Kidney epithelial cell (primary cell): ENCODE results near the gene FAM131C. TPM values are rescaled to one million over a fixed set of nuclear protein-coding genes. Genes with fewer than 3 reads are reported as not detected.
"Not testable (repeated sequence)": the region's sequence is repeated elsewhere in the genome, so short reads cannot be mapped to it uniquely, and the experiment has no call there.

ENCODE experiments used
- DNase-seq: peaks from one replicate; pipeline ENCODE4 v3.0.0-alpha.2; 2010; ENCODE audit warnings: low read depth
- H3K27me3 ChIP-seq: 2 replicates; pipeline ENCODE4 v1.6.0; 2011; ENCODE audit warnings: low read length; ENCODE audit not compliant: control insufficient read depth, insufficient read depth
- H3K36me3 ChIP-seq: 2 replicates; pipeline ENCODE4 v1.5.1; 2011; ENCODE audit warnings: low read length; ENCODE audit not compliant: control insufficient read depth, insufficient read depth
- H3K4me3 ChIP-seq: 2 replicates; pipeline ENCODE4 v1.5.1; 2011; ENCODE audit warnings: low read depth, mild to moderate bottlenecking, control low read depth, low read length
- total RNA-seq: library from RNA; depleted of rRNA; stranded (reverse); fragments of >200 nt; gene quantifications from 2 replicates; pipeline ENCODE4 v1.2.3, GENCODE V29; 2015
- TF ChIP-seq, protein P1 (sequence below): IDR thresholded peaks from 2 replicates; pipeline ENCODE4 v1.5.1; 2011; ENCODE audit warnings: mild to moderate bottlenecking, moderate library complexity, low read length, control low read depth, inconsistent platforms; ENCODE audit not compliant: insufficient read depth, poor library complexity, severe bottlenecking

The FAM131C gene
- total RNA-seq, 1 donor from 2014 or later = 0.46 TPM

DNA sequence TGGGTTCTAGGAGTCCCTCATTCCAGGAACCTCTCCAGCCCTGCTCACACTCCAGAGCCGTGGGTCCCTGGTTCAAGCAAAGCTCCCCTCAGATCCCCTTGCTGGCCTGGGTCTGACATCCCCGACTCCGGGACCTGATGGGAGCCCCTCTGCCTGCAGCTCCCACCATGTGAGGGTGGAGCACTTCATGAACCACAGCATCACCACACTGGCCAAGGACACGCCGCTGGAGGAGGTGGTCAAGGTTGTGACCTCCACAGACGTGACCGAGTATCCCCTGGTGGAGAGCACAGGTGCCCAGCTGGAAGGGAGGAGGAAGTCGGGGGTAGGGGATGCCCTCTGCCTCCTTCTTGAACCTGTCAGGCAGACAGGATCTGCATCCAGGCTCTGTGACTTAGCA, 41.9 kb downstream of the FAM131C start:
- TF ChIP-seq, protein P1, sequence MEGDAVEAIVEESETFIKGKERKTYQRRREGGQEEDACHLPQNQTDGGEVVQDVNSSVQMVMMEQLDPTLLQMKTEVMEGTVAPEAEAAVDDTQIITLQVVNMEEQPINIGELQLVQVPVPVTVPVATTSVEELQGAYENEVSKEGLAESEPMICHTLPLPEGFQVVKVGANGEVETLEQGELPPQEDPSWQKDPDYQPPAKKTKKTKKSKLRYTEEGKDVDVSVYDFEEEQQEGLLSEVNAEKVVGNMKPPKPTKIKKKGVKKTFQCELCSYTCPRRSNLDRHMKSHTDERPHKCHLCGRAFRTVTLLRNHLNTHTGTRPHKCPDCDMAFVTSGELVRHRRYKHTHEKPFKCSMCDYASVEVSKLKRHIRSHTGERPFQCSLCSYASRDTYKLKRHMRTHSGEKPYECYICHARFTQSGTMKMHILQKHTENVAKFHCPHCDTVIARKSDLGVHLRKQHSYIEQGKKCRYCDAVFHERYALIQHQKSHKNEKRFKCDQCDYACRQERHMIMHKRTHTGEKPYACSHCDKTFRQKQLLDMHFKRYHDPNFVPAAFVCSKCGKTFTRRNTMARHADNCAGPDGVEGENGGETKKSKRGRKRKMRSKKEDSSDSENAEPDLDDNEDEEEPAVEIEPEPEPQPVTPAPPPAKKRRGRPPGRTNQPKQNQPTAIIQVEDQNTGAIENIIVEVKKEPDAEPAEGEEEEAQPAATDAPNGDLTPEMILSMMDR = no peak
- DNase-seq = no peak
- Histone ChIP-seq H3K27me3 (peaks cover 17% of the 10 kb centered on the region), H3K4me3 (no peak overlapping the region), H3K36me3 (no peaks in the 10 kb centered on the region)

DNA sequence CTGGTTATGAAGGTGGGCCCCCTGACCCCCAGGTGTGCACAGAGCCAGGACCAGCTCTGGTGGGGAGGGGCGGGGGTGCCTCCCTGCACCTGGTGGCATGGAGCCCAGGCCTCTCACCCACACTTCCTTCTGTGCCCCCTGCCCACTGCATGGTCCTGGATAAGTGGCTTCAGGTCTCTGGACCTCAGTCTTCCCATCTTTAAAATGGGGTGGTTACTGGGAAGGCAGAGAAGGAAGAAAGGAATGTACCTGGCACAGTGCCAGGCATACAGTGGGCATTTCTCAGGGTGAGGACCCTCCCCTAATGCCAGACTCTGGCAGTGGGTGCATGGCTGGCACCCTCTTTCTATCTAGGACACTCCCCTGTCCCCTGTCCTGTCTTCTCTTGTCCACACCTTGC, 44.2 kb downstream of the FAM131C start:
- DNase-seq = no peak
- H3K36me3 ChIP-seq = no peaks in the 10 kb centered on the region
- H3K4me3 ChIP-seq = no peak overlapping the region
- H3K27me3 ChIP-seq = peaks cover 29% of the 10 kb centered on the region
- TF ChIP-seq, protein P1 = no peak

DNA sequence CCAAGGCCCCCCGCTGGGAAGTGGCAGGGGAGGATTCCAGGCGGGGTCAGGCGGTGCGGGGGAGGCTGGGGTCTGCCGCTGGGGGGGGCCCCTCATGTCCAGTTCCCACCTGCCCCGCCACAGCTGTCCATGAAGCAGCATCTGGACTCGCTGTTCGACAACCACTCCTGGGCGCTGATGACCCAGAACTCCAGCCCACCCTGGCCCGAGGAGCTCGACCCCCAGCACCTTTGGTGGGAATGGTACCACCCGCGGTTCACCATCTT, 44.5 kb downstream of the FAM131C start:
- not testable (repeated sequence) for H3K4me3 ChIP-seq, DNase-seq, H3K36me3 ChIP-seq
- peaks cover 29% of the 10 kb centered on the region for H3K27me3 ChIP-seq

DNA sequence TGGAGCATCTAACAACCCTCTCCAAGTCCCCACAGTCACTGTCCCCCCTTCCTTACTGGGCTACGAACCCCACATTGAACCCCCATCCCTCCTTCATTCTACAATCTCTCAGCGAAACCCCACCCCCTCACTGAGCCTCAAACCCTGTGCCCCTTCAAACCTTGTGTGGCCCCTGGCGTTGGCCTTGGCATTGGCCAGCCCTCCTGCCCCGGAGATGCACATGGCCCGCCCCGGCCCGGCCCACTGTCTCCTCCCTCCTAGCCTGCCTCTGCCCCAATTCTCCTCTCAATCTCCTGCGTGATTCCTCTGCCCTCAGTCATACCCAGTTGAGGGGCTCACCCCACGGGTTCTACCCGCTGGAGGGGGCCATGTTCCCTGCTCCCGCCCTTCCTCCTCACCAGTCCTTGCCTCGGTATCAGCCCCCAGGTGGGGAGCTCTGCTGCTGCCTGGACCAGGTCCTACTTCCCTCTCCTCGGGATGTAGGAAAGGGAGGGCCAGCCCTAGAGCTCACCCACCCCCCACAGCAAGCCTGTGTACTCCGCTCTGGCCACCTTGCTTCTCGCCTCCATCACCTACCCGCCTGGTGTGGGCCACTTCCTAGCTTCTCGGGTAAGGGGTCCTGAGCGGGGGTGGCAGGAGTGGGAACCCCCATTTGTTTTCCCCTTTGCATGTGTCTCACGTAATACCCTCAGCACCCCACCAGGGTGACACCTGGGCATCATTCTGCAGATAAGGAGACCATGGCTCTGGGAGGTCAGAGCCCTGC, 45.0 kb downstream of the FAM131C start:
- Histone ChIP-seq H3K4me3 (no peak overlapping the region), H3K27me3 (peaks cover 32% of the 10 kb centered on the region), H3K36me3 (no peaks in the 10 kb centered on the region)
- TF ChIP-seq, protein P1 = no peak
- DNase-seq = no peak

DNA sequence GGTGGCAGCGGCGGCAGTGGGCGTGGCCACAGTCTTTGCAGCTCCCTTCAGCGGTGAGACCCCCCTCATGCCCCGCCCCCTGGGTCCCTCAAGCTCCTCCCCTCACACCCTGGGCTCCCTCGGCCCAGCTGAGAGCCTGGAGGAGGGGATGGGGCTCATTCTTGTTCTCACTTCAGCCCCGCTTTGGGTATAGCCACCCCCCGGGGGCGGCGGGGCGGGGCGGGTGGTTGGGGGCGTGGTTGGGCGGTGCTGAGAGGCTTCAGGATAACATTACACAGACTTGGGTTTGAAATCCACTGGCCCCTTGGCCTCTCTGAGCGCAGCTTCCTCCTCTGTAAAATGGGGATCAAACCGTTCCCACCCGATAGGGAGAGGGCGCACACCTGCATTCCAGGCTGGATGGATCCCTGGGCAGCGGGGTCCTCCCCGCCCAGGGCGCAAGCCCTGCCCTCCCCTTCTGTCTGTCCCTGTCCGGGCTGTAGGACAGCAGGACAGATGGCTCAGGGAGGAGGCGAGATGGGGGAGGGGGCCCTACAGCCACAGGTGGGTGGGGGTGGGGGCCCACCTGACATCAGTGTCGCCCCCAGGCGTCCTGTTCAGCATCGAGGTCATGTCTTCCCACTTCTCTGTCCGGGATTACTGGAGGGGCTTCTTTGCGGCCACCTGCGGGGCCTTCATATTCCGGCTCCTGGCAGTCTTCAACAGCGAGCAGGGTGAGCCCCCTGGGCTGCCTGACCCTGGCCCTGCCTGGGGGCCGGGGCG, 46.5 kb downstream of the FAM131C start:
- TF ChIP-seq, protein P1 = no peak
- no peak overlapping the region for H3K4me3 ChIP-seq
- peaks cover 47% of the 10 kb centered on the region for H3K27me3 ChIP-seq
- no peak for DNase-seq
- no peaks in the 10 kb centered on the region for H3K36me3 ChIP-seq

DNA sequence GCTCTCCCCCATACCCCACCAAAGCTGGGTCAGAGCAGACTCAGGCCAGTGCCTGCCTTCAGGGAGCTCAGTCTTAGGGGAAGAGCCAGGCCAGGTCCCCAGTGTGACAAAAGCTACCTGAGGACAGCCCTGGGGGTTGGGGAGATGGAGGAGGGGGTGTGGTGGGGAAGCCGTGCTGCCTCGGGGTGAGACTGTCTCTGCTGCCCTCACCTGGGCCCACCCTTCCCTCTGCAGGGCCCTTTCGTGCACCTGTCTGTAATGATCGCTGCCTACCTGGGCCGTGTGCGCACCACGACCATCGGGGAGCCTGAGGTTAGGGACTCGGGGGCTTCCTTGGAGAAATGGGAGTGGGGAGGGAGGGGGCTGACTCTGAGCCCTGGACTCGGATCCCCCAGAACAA, 47.1 kb downstream of the FAM131C start:
- H3K36me3 ChIP-seq, H3K4me3 ChIP-seq, DNase-seq: not testable (repeated sequence)
- peaks cover 51% of the 10 kb centered on the region for H3K27me3 ChIP-seq

DNA sequence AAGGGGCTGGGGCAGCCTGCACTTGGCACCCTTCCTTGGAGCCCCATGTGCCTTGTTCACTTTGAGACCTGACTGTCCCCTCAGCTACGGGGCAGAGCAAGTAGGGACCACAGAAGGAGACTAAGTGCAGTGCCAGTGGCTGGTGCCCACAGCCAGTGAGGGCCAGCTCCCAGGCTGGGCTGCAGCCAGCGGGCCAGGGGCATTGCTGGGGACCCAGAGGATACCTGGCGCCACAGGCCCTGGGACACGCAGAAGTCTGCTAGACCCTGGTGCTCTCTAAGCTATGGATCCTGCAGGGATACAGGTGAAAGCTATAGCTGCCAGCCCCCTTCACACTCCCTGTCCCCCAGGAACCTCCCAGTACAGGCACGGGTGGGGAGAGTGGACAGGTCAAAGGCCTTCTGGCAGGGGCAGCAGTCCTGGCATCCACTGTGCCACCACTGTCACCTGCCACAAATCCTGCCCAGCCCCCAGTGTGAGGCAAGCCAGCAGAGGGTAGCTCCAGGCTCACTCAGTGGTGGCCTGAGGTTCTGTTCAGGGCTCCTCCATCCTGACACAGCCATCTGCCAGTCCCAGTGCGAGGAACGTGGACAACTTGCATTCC, 50.3 kb downstream of the FAM131C start:
- DNase-seq = no peak
- H3K27me3 ChIP-seq = peaks cover 55% of the 10 kb centered on the region
- no peaks in the 10 kb centered on the region for H3K36me3 ChIP-seq
- H3K4me3 ChIP-seq = no peak overlapping the region
- TF ChIP-seq, protein P1 = no peak
